IMR-90 (cell line): ENCODE measurements around the gene ZNHIT6. TPM values are rescaled to one million over a fixed set of nuclear protein-coding genes. Genes with fewer than 3 reads are reported as not detected.

ENCODE experiments used
- ATAC-seq: fragments of 200-7000 bp; cut with Tn5 transposase; 2 replicates; pipeline ENCODE4 v1.9.1; 2020; ENCODE audit warnings: low read depth, mild to moderate bottlenecking, moderate library complexity
- BruUV-seq: library from RNA; stranded (reverse); fragments of 400-500 nt; replicated peaks from 2 replicates; lab custom pipeline; 2021; lab: Mats Ljungman, UMichigan
- CTCF ChIA-PET: fragments of 300-600 bp; formaldehyde crosslinking; extraction: SDS; loops from one replicate; lab custom pipeline; 2021; ENCODE audit warnings: antibody characterized with exemption; lab: Yijun Ruan, JAX
- POLR2A ChIA-PET: fragments of 300-600 bp; sonication (Branson Sonifier 250); formaldehyde crosslinking; loops from one replicate; lab custom pipeline; 2022; ENCODE audit warnings: antibody characterized with exemption; ENCODE audit not compliant: unreplicated experiment; lab: Charles Lee
- DNase-seq: peaks from one replicate; pipeline ENCODE4 v3.0.0; 2013
- H2AFZ ChIP-seq: replicated peaks from 2 replicates; pipeline ENCODE3; 2013; ENCODE audit warnings: low read length, mild to moderate bottlenecking; ENCODE audit not compliant: poor library complexity
- H2AK5ac ChIP-seq: 2 replicates; pipeline ENCODE4 v1.6.1; 2013; ENCODE audit warnings: low read depth, low read length, inconsistent platforms
- H2AK9ac ChIP-seq: replicated peaks from 2 replicates; pipeline ENCODE3; 2013; ENCODE audit warnings: mild to moderate bottlenecking, low read depth, low read length, moderate library complexity; ENCODE audit not compliant: poor library complexity
- H2BK120ac ChIP-seq: 2 replicates; pipeline ENCODE4 v1.6.1; 2013; ENCODE audit warnings: low read depth, low read length, inconsistent platforms
- H2BK15ac ChIP-seq: 3 replicates; pipeline ENCODE4 v1.6.1; 2013; ENCODE audit warnings: low read depth, low read length, inconsistent platforms
- H2BK20ac ChIP-seq: 2 replicates; pipeline ENCODE4 v1.6.1; 2013; ENCODE audit warnings: low read depth, mild to moderate bottlenecking, inconsistent platforms, low read length, moderate library complexity
- H2BK5ac ChIP-seq: 2 replicates; pipeline ENCODE4 v1.6.1; 2013; ENCODE audit warnings: mild to moderate bottlenecking, low read depth, low read length, inconsistent platforms; ENCODE audit not compliant: poor library complexity, severe bottlenecking
- H3K14ac ChIP-seq: replicated peaks from 2 replicates; pipeline ENCODE4 v1.6.1; 2013; ENCODE audit warnings: low read depth, low read length, inconsistent platforms
- H3K18ac ChIP-seq: 2 replicates; pipeline ENCODE4 v1.6.1; 2013; ENCODE audit warnings: low read depth, low read length, control low read depth
- H3K23ac ChIP-seq: 2 replicates; pipeline ENCODE4 v1.6.1; 2013; ENCODE audit warnings: low read depth, low read length, inconsistent platforms
- H3K27ac ChIP-seq: 2 replicates; pipeline ENCODE4 v1.5.1; 2013; ENCODE audit warnings: mild to moderate bottlenecking, control low read depth, low read length; ENCODE audit not compliant: insufficient read depth
- H3K27me3 ChIP-seq: 2 replicates; pipeline ENCODE4 v1.6.1; 2013; ENCODE audit warnings: low read length; ENCODE audit not compliant: control insufficient read depth, insufficient read depth
- H3K36me3 ChIP-seq: 2 replicates; pipeline ENCODE4 v1.6.1; 2013; ENCODE audit warnings: low read length, mixed read lengths; ENCODE audit not compliant: control insufficient read depth, insufficient read depth
- H3K4ac ChIP-seq: 2 replicates; pipeline ENCODE4 v1.6.1; 2013; ENCODE audit warnings: low read depth, low read length, inconsistent platforms
- H3K4me1 ChIP-seq: 2 replicates; pipeline ENCODE4 v1.6.1; 2013; ENCODE audit warnings: low read length, mixed read lengths; ENCODE audit not compliant: control insufficient read depth, insufficient read depth
- H3K4me2 ChIP-seq: 2 replicates; pipeline ENCODE4 v1.6.1; 2013; ENCODE audit warnings: low read depth, mild to moderate bottlenecking, control low read depth, low read length, moderate library complexity
- H3K4me3 ChIP-seq: 2 replicates; pipeline ENCODE4 v1.5.1; 2013; ENCODE audit warnings: low read depth, mild to moderate bottlenecking, control low read depth, low read length, moderate library complexity; ENCODE audit not compliant: insufficient read depth
- H3K56ac ChIP-seq: 2 replicates; pipeline ENCODE4 v1.6.1; 2013; ENCODE audit warnings: low read length, inconsistent platforms; ENCODE audit not compliant: insufficient read depth; ENCODE audit errors: extremely low read depth
- H3K79me1 ChIP-seq, 2 experiments: 2 replicates each; pipeline ENCODE4 v1.6.1; 2013; ENCODE audit warnings: low read length in 2 of 2, inconsistent platforms in 1 of 2, low read depth in 1 of 2
- H3K9ac ChIP-seq: 2 replicates; pipeline ENCODE4 v1.6.1; 2013; ENCODE audit warnings: low read depth, low read length, control low read depth
- H3K9me1 ChIP-seq: 2 replicates; pipeline ENCODE4 v1.6.1; 2013; ENCODE audit warnings: low read length, inconsistent platforms; ENCODE audit not compliant: insufficient read depth
- H3K9me3 ChIP-seq: 2 replicates; pipeline ENCODE4 v1.6.1; 2013; ENCODE audit warnings: low read length; ENCODE audit not compliant: control insufficient read depth, insufficient read depth
- H4K20me1 ChIP-seq: 2 replicates; pipeline ENCODE4 v1.6.1; 2013; ENCODE audit warnings: low read length, inconsistent platforms; ENCODE audit not compliant: insufficient read depth
- H4K5ac ChIP-seq: 2 replicates; pipeline ENCODE4 v1.6.1; 2013; ENCODE audit warnings: mild to moderate bottlenecking, low read depth, low read length, control low read depth
- H4K8ac ChIP-seq, 2 experiments: 2 replicates each; pipeline ENCODE4 v1.6.1; 2013; ENCODE audit warnings: low read depth in 2 of 2, low read length in 2 of 2, control low read depth in 1 of 2, inconsistent platforms in 1 of 2
- H4K91ac ChIP-seq: 2 replicates; pipeline ENCODE4 v1.6.1; 2013; ENCODE audit warnings: low read depth, low read length, inconsistent platforms; ENCODE audit not compliant: insufficient read depth
- CEBPB ChIP-seq: IDR thresholded peaks from 2 replicates; pipeline ENCODE4 v1.6.1; 2012; ENCODE audit warnings: low read depth, low read length, improper control_type of control experiment
- CHD1 ChIP-seq: IDR thresholded peaks from 2 replicates; pipeline ENCODE4 v1.6.1; 2012; ENCODE audit warnings: low read depth, low read length, improper control_type of control experiment
- FOS ChIP-seq: fragments of 150-350 bp; IDR thresholded peaks from 2 replicates; pipeline ENCODE4 v1.6.1; 2016; ENCODE audit warnings: low read depth, low read length
- MAZ ChIP-seq: IDR thresholded peaks from 2 replicates; pipeline ENCODE4 v1.6.1; 2012; ENCODE audit warnings: low read depth, mild to moderate bottlenecking, low read length, improper control_type of control experiment, moderate library complexity, borderline replicate concordance
- MXI1 ChIP-seq: IDR thresholded peaks from 2 replicates; pipeline ENCODE4 v1.6.1; 2012; ENCODE audit warnings: low read depth, mild to moderate bottlenecking, low read length, moderate library complexity, borderline replicate concordance
- POLR2A ChIP-seq: IDR thresholded peaks from 2 replicates; pipeline ENCODE4 v1.6.1; 2012; ENCODE audit warnings: mild to moderate bottlenecking, low read depth, low read length
- RAD21 ChIP-seq: IDR thresholded peaks from 2 replicates; pipeline ENCODE4 v1.6.1; 2012; ENCODE audit warnings: low read length, improper control_type of control experiment
- RCOR1 ChIP-seq: IDR thresholded peaks from 2 replicates; pipeline ENCODE4 v1.6.1; 2012; ENCODE audit warnings: mild to moderate bottlenecking, low read length, improper control_type of control experiment; ENCODE audit not compliant: insufficient replicate concordance
- SMC3 ChIP-seq: fragments of 150-350 bp; IDR thresholded peaks from 2 replicates; pipeline ENCODE4 v1.6.1; 2016; ENCODE audit warnings: low read depth, mild to moderate bottlenecking, antibody characterized with exemption, low read length, moderate library complexity
- WGBS, 2 experiments: methylation state at CpG; one replicate each; pipeline versions ENCODE4 v1.1.5 to v1.1.7; 2013; ENCODE audit warnings: missing lambda C conversion rate in 2 of 2; ENCODE audit not compliant: insufficient read length in 1 of 2; ENCODE audit errors: extremely low coverage in 2 of 2; 5-methylcytosine and 5-hydroxymethylcytosine counted together
- dilution Hi-C: fragments of 300-500 bp; cut with HindIII; formaldehyde crosslinking; loops from one replicate; pipeline ENCODE4 v1.14.3; 2018; ENCODE audit warnings: low sequenced_read_pairs; ENCODE audit not compliant: unreplicated experiment
- in situ Hi-C: fragments of 300-500 bp; cut with MboI; formaldehyde crosslinking; loops from 3 replicates; pipeline ENCODE4 v1.14.3; 2019; ENCODE audit warnings: low sequenced_read_pairs, inconsistent platforms, mixed read lengths
- intact Hi-C: fragments of 100-400 bp; cut with micrococcal nuclease; formaldehyde crosslinking; loops from 2 replicates; pipeline ENCODE4 v1.10.0; 2022
- polyA plus RNA-seq, 3 experiments: library from polyadenylated mRNA; depleted of rRNA; stranded (reverse); fragments of >200 nt; gene quantifications; 2 replicates each; pipeline ENCODE4 v1.2.3, GENCODE V29; 2012; ENCODE audit warnings: low replicate concordance in 1 of 3
- total RNA-seq: library from RNA; depleted of rRNA; stranded (reverse); fragments of >200 nt; gene quantifications from 2 replicates; pipeline ENCODE4 v1.2.3, GENCODE V29; 2012
- TF ChIP-seq, protein P1 (sequence below): conservative IDR thresholded peaks from 2 replicates; pipeline ENCODE4 v1.5.1; 2012; ENCODE audit warnings: mild to moderate bottlenecking, low read depth, low read length, improper control_type of control experiment
- TF ChIP-seq, protein P2 (sequence below): fragments of 150-350 bp; IDR thresholded peaks from 2 replicates; pipeline ENCODE4 v1.6.1; 2017; ENCODE audit warnings: mild to moderate bottlenecking, antibody characterized with exemption, low read length, low read depth
- TF ChIP-seq, protein P3 (sequence below): fragments of 150-350 bp; IDR thresholded peaks from 2 replicates; pipeline ENCODE4 v1.6.1; 2016; ENCODE audit warnings: low read depth, mild to moderate bottlenecking, low read length, moderate library complexity, borderline replicate concordance

ZNHIT6 gene
- total and polyA plus RNA-seq, 2 of the 4 experiments (the other 2 are of a cell fraction) = 9.0 to 13.7 TPM

DNA sequence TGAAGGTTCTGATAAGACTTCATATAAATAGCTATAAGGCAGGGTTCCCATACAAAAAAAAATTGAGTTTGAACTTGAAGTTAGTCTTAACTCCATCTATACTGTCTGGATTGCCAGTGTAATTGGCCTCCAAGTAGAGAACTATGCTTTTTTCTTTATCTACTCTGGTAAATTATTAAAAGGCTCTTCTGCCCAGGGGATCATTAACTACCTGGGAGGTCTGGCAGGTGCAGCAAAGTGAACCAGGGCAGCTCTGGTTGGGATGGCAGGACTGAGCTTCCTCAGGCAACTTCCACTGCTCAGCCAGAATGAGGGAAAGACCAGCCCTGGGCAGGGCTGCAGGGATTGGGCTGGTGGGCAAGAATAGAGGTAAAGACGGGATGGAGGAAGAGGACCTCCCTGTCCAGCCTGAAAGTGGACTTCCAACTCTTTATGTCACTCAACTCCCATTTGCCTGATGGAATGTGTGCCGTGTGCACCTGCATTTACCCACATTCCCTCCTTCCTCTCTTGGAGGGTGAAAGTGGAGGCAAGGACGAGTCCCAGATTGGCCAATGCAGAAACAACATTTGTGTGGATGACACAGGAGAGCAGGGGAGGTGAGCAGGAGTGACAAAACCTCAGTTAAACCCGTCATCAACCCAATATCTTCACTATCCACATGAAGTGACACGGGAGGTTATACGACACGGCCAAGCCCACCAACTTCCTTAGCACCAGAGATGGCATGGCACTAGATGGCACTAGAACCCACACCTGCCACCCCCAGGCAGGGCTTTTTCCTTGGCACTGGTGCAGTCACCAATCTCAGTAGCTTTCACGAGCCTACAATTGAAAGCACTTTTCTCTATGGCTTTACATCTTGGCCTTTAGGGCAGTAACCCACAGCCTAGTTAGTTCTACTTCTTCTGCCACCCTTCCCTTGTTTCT is 102.5 kb downstream of the ZNHIT6 start:
- dilution Hi-C loops (no loop called here), intact Hi-C loops (no loop called here), in situ Hi-C loops (no loop called here)

More for the DNA sequence above, 102.5 kb downstream of the ZNHIT6 start:
- peak overlapping the region; percentile 23 to 93 for H4K8ac ChIP-seq
- CTCF ChIA-PET = interaction anchor here (1.0 to 2.3 kb wide), 3 partner anchors 10 to 36 kb away, joined by 3 to 8 read pairs (median 3); no protein-coding TSS in a partner anchor
- 100% methylated on average over 3 of the region's 8 CpGs; no CpG with 5 or more reads in 1 of the 2 experiments for WGBS, 2 experiments
- peak overlapping the region; percentile 45 for H3K27ac ChIP-seq
- peak overlapping the region; percentile 94 for H2AK5ac ChIP-seq
- peak overlapping the region; percentile 86 for H3K14ac ChIP-seq
- H3K9me3 ChIP-seq = no peaks in the 10 kb centered on the region
- H2BK120ac ChIP-seq = peak overlapping the region; percentile 99
- BruUV-seq = no TSS peak
- H3K56ac ChIP-seq = peak overlapping the region; percentile 51; the same call in 1 of the 2 replicates
- peaks cover 28% of the 10 kb centered on the region for H3K9me1 ChIP-seq
- no peak for TF ChIP-seq CEBPB
- TF ChIP-seq, protein P1, sequence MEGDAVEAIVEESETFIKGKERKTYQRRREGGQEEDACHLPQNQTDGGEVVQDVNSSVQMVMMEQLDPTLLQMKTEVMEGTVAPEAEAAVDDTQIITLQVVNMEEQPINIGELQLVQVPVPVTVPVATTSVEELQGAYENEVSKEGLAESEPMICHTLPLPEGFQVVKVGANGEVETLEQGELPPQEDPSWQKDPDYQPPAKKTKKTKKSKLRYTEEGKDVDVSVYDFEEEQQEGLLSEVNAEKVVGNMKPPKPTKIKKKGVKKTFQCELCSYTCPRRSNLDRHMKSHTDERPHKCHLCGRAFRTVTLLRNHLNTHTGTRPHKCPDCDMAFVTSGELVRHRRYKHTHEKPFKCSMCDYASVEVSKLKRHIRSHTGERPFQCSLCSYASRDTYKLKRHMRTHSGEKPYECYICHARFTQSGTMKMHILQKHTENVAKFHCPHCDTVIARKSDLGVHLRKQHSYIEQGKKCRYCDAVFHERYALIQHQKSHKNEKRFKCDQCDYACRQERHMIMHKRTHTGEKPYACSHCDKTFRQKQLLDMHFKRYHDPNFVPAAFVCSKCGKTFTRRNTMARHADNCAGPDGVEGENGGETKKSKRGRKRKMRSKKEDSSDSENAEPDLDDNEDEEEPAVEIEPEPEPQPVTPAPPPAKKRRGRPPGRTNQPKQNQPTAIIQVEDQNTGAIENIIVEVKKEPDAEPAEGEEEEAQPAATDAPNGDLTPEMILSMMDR = no peak
- TF ChIP-seq MAZ = no peak
- no peak for TF ChIP-seq POLR2A
- TF ChIP-seq FOS = no peak
- no peak for TF ChIP-seq MXI1
- TF ChIP-seq, protein P2, sequence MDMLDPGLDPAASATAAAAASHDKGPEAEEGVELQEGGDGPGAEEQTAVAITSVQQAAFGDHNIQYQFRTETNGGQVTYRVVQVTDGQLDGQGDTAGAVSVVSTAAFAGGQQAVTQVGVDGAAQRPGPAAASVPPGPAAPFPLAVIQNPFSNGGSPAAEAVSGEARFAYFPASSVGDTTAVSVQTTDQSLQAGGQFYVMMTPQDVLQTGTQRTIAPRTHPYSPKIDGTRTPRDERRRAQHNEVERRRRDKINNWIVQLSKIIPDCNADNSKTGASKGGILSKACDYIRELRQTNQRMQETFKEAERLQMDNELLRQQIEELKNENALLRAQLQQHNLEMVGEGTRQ = no peak
- no peak for TF ChIP-seq RAD21
- TF ChIP-seq, protein P3, sequence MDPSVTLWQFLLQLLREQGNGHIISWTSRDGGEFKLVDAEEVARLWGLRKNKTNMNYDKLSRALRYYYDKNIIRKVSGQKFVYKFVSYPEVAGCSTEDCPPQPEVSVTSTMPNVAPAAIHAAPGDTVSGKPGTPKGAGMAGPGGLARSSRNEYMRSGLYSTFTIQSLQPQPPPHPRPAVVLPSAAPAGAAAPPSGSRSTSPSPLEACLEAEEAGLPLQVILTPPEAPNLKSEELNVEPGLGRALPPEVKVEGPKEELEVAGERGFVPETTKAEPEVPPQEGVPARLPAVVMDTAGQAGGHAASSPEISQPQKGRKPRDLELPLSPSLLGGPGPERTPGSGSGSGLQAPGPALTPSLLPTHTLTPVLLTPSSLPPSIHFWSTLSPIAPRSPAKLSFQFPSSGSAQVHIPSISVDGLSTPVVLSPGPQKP = no peak
- no peak for TF ChIP-seq SMC3
- no peak for TF ChIP-seq RCOR1
- TF ChIP-seq CHD1 = no peak
- H4K20me1 ChIP-seq = no peaks in the 10 kb centered on the region
- peaks cover 32% of the 10 kb centered on the region for H3K4me1 ChIP-seq
- ATAC-seq = no peak
- H2BK5ac ChIP-seq = peak overlapping the region; percentile 99
- H3K9ac ChIP-seq = no peak overlapping the region
- H4K91ac ChIP-seq = peak overlapping the region; percentile 94
- peak overlapping the region; percentile 13 for H3K18ac ChIP-seq
- H2BK15ac ChIP-seq = peak overlapping the region; percentile 100
- H3K4me2 ChIP-seq = no peak overlapping the region
- no peak overlapping the region for H3K4me3 ChIP-seq
- H4K5ac ChIP-seq = peak overlapping the region; percentile 68
- POLR2A ChIA-PET = interaction anchor here (0.6 to 2.3 kb wide), 2 partner anchors 10 to 21 kb away, joined by 5 to 25 read pairs; no protein-coding TSS in a partner anchor
- no peaks in the 10 kb centered on the region for H3K27me3 ChIP-seq
- peaks cover 7 to 26% of the 10 kb centered on the region in 2 experiments for H3K79me1 ChIP-seq
- H3K23ac ChIP-seq = peak overlapping the region; percentile 96
- peak overlapping the region; percentile 97 for H3K4ac ChIP-seq
- H2AK9ac ChIP-seq = peak overlapping the region; percentile 7
- peak overlapping the region; percentile 52 for H2AFZ ChIP-seq
- peak overlapping the region; percentile 99 for H2BK20ac ChIP-seq
- DNase-seq = no peak
- no peaks in the 10 kb centered on the region for H3K36me3 ChIP-seq
